ENCODE data around the gene MYT1.

The MYT1 gene

GRCh38 chr20:64253443-64253842 is 89.2 kb downstream of the MYT1 start:
- DNase-seq, result no peak

- DNase-seq, result no peak
Observed at GRCh38 chr20:64254156-64254555, 89.9 kb downstream of the MYT1 start.

GRCh38 chr20:64254571-64255360 is 90.5 kb downstream of the MYT1 start:
- DNase-seq, result peak; percentile 34

- peak; percentile 78 for DNase-seq
Observed at GRCh38 chr20:64255361-64256281, 91.4 kb downstream of the MYT1 start, which contains the start of gene PCMTD2. Gene PCMTD2, plus strand, starts transcription at chr20:64255748. Its CDS starts 4,218 bp downstream, at chr20:64259966.

- no peak for DNase-seq
Observed at GRCh38 chr20:64256282-64256935, 92.2 kb downstream of the MYT1 start.

GRCh38 chr20:64257107-64257757 is 93.0 kb downstream of the MYT1 start:
- no peak for DNase-seq

GRCh38 chr20:64258071-64258823 is 94.0 kb downstream of the MYT1 start:
- DNase-seq, result no peak

- no peak for DNase-seq
Observed at GRCh38 chr20:64260239-64260638, 96.0 kb downstream of the MYT1 start.

- no peak for DNase-seq
Observed at GRCh38 chr20:64261138-64261537, 96.9 kb downstream of the MYT1 start.

GRCh38 chr20:64264091-64264490 is 99.8 kb downstream of the MYT1 start:
- DNase-seq, result no peak

- DNase-seq, result no peak
Observed at GRCh38 chr20:64265201-64265600, 100.9 kb downstream of the MYT1 start.

GRCh38 chr20:64266988-64267387 is 102.7 kb downstream of the MYT1 start:
- no peak for DNase-seq

GRCh38 chr20:64268174-64268573 is 103.9 kb downstream of the MYT1 start:
- no peak for DNase-seq

GRCh38 chr20:64269604-64270411 is 105.6 kb downstream of the MYT1 start:
- no peak for DNase-seq

- no peak for DNase-seq
Observed at GRCh38 chr20:64271636-64272035, 107.4 kb downstream of the MYT1 start.

GRCh38 chr20:64273109-64273508 is 108.9 kb downstream of the MYT1 start:
- no peak for DNase-seq

- no peak for DNase-seq
Observed at GRCh38 chr20:64276817-64277216, 112.6 kb downstream of the MYT1 start.

- DNase-seq, result no peak
Observed at GRCh38 chr20:64277571-64278316, 113.5 kb downstream of the MYT1 start.

- DNase-seq, result no peak
Observed at GRCh38 chr20:64278317-64278681, 114.0 kb downstream of the MYT1 start.

GRCh38 chr20:64279826-64280459 is 115.7 kb downstream of the MYT1 start:
- DNase-seq, result no peak

Measured in DMS79 treated with DMSO at 0.1 percent for 48 hours (cell line).